GM12801 (cell line): Measurements from ENCODE around the gene GMFB.

Source experiments
- TF ChIP-seq, protein P1 (sequence below): IDR thresholded peaks from one replicate; pipeline ENCODE4 v1.5.1; 2011; ENCODE audit warnings: control low read depth; ENCODE audit not compliant: insufficient read length; ENCODE audit errors: extremely low read depth

The GMFB gene

DNA sequence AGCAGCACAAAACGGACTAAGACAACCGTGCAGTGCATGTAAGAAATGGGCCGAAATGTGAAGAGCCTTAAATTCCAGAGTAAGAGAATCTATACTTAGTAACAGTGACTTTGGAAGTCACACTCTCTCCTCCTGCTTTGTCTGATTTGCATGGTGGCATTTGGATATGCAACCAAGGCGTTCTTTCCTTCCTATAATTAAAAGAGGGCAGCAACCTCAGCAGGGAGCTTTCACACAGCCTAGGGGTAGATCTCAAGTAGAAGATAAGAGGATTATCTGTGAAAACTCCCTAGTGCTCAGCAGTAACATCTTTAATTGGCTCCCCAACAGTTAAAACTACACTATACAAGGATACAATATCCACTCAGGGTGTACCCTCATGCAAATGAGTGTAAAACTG, 16.5 kb downstream of the GMFB start:
- TF ChIP-seq, protein P1, sequence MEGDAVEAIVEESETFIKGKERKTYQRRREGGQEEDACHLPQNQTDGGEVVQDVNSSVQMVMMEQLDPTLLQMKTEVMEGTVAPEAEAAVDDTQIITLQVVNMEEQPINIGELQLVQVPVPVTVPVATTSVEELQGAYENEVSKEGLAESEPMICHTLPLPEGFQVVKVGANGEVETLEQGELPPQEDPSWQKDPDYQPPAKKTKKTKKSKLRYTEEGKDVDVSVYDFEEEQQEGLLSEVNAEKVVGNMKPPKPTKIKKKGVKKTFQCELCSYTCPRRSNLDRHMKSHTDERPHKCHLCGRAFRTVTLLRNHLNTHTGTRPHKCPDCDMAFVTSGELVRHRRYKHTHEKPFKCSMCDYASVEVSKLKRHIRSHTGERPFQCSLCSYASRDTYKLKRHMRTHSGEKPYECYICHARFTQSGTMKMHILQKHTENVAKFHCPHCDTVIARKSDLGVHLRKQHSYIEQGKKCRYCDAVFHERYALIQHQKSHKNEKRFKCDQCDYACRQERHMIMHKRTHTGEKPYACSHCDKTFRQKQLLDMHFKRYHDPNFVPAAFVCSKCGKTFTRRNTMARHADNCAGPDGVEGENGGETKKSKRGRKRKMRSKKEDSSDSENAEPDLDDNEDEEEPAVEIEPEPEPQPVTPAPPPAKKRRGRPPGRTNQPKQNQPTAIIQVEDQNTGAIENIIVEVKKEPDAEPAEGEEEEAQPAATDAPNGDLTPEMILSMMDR, result no peak

DNA sequence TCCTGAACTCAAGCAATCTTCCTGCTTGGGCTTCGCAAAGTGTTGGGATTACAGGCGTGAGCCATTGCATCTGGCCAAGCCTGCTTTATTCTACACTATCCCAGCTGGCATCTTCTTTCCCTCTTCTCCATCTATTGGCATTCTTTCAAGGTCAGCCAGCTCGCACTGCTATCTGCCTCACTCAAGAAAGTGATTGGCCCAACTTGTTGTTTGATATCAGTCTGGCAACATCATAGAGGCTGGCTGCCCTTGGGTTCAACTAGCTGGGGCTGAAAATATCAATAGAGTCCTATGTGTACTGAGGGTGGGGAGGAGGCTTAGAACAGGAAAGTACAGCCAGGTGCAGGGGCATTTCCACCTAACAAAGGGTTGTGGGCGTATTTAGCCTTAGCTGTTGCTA, 17.1 kb downstream of the GMFB start:
- TF ChIP-seq, protein P1, result no peak

DNA sequence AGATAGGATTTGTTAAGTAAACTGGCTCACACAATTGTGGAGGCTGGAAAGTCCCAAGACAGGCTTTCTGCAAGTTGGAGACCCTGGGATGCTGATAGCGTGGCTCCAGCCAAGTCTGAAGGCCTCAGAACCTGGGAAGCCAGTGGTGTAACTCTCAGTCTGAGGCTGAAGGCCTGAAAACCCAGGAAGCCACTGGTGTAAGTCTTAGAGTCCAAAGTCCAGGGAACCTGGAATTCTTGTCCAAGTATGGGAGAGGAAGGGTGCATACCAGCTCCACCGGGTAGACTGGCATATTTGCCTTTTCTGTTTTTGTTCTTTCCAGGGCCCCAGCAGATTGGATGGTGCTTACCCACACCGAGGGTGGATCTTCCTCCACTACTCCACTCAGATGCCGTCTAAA, 18.1 kb downstream of the GMFB start:
- TF ChIP-seq, protein P1, result no peak

DNA sequence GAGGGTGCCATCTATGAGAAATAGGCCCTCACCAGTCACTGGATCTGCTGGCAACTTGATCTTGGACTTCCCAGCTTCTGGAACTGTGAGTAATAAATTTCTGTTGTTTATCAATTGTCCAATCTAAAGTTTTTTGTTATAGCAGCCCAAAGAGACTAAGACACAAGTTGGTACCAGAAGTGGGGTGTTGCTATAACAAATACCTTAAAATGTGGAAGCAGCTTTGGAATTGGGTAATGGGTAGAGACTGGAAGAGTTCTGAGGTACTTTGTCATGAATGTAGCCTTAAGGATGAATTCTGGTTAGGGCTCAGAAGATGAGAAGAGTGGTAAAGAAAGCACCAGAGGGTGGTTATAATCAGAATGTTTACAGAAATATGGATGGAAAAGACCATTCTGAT, 21.5 kb downstream of the GMFB start:
- TF ChIP-seq, protein P1, result no peak

DNA sequence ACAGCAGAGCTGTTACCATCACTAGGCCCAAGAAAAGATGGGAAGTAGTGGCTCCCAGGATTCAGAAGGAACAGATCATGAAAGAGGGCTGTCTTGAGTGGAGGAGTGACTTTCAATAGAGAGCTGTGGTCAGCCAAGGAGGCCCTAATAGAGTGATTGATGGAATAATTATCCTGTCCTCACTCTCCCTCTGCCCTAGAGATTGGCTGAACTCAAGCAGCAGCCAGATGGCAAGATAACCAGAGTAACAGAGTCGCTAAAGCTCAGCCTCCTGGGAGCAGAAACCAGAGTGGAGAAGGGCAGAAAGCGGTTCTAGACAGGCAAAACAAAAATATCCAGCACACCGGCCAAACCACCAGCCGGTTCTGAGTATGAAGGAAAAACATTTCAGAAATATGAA, 23.1 kb downstream of the GMFB start:
- TF ChIP-seq, protein P1, result no peak

DNA sequence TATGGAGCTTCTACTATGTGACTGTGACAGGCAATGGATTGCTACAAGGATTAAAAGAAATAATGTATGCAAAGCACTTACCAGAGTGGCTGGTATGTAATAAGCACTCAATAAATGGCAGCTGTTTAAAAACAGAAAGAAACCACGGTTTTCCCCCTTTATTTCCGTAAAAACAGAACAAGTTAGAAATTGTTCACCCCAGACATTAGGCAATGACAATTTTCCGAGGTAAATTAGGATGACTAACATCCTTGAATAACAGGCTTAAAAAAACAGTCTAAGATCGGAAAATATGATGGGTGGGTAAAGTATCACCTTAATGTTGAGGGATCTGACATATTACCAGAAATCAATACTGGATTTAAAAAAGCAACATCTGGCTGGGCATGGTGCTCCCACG, 26.7 kb downstream of the GMFB start:
- TF ChIP-seq, protein P1, result no peak

DNA sequence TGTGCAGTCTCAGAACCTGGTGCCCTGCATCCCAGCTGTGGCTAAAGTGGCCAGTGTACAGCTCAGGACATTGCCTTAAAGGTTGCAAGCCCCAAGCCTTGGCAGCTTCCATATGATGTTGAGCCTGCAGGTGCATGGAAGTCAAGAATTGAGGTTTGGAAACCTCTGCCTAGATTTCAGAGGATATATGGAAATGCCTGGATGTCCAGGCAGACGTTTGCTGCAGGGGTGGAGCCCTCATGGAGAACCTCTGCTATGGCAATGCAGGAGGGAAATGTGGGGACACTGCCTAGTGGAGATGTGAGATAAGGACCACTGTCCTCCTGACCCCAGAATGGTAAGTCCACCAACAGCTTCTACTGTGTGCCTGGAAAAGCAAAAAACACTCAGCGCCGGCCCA, 29.7 kb downstream of the GMFB start:
- TF ChIP-seq, protein P1, result no peak

DNA sequence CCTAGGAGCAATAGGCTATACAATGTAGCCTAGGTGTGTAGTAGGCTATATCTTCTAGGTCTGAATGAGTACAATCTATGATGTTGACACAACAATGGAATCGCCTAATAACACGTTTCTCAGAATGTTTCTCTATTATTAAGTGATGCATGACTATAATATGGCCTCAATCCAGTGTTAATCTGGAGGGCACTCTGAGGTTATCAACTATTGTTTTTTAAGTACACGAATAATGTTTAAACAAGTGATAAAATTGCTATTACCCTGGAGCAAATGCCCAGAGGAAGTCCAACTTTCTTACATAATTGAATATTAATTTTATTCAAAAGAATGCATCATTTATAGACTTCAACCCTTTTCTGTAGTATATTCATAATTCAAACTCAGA, 31.2 kb downstream of the GMFB start:
- TF ChIP-seq, protein P1, result no peak
